Right lobe of liver (tissue), 6 donors: Measurements from ENCODE around the gene TUG1. TPM values are rescaled to one million over a fixed set of nuclear protein-coding genes. Genes with fewer than 3 reads are reported as not detected.

ENCODE experiments used
- ATAC-seq, 4 donors: fragments of 200-7000 bp; cut with Tn5 transposase; one replicate each; pipeline ENCODE4 v1.9.1; 2020; ENCODE audit warnings: mild to moderate bottlenecking in 4 of 4, moderate library complexity in 4 of 4
- DNase-seq, 3 donors: peaks; one replicate each; pipeline ENCODE4 v3.0.0-alpha.2; 2020
- H3K27ac ChIP-seq, 3 donors: fragments of 200-600 bp; one replicate each; pipeline ENCODE4 v1.8.0; 2022
- H3K27me3 ChIP-seq, 2 donors: fragments of 200-600 bp; one replicate each; pipeline ENCODE4 v1.8.0; 2022
- H3K36me3 ChIP-seq, 4 donors: fragments of 200-600 bp; sonication (generic) in 1 of 4; one replicate each; pipeline versions ENCODE4 v1.5.1 to v1.8.0; 2017 to 2022; ENCODE audit warnings: control low read depth in 1 of 4
- H3K4me1 ChIP-seq, 4 donors: fragments of 200-600 bp; sonication (generic) in 1 of 4; one replicate each; pipeline versions ENCODE4 v1.5.1 to v1.8.0; 2017 to 2022; ENCODE audit warnings: control low read depth in 1 of 4
- H3K4me3 ChIP-seq, 3 donors: fragments of 200-600 bp; one replicate each; pipeline ENCODE4 v1.8.0; 2022
- H3K9me3 ChIP-seq, 4 donors: fragments of 200-600 bp; sonication (generic) in 1 of 4; one replicate each; pipeline versions ENCODE4 v1.5.1 to v1.8.0; 2017 to 2022; ENCODE audit warnings: control low read depth in 1 of 4
- CTCF ChIP-seq, 4 donors: fragments of 200-600 bp in 3 of 4; fragments of 450-650 bp in 1 of 4; IDR thresholded peaks; one replicate each; pipeline versions ENCODE4 v1.5.1 to v1.8.0; 2016 to 2022; ENCODE audit warnings: antibody characterized with exemption in 4 of 4, mild to moderate bottlenecking in 2 of 4
- POLR2A ChIP-seq: fragments of 450-650 bp; IDR thresholded peaks from one replicate; pipeline ENCODE4 v1.6.1; 2017; ENCODE audit warnings: antibody characterized with exemption, mild to moderate bottlenecking
- WGBS: methylation state at CpG from one replicate; pipeline ENCODE4 v1.1.6; 2018; ENCODE audit warnings: low coverage, low lambda C conversion rate; ENCODE audit not compliant: insufficient coverage; ENCODE audit errors: missing lambda C conversion rate; 5-methylcytosine and 5-hydroxymethylcytosine counted together
- intact Hi-C, 2 donors: fragments of 100-400 bp; cut with DNase I; formaldehyde crosslinking; loops; one replicate each; pipeline versions ENCODE4 v1.11.2 to v1.14.1; 2022
- total RNA-seq, 6 experiments: library from RNA; depleted of rRNA in 2 of 6; stranded (reverse); fragments of >200 nt in 2 of 6; fragmentation: NEBNext Ultra II Directional in 3 of 6; extraction: Animal tissue kit (Norgen Biotek cat#: 25700) in 3 of 6; gene quantifications; one replicate each; pipeline versions ENCODE4 v1.1.0 to v1.2.4, GENCODE V29; 2016 to 2023
- donor health status: DM: no; HTN: yes; CAD: no.
- donor health status: DM: no; HTN: no; CAD: no.
- donor health status: DM: no; HTN: no; CAD: no.
- donor health status: DM: no; HTN: yes; CAD: no.
- donor health status: DM: no; HTN: yes; CAD: no.

Gene TUG1
- total RNA-seq, 6 experiments from 2014 or later = 20.0 to 28.1 (median 22.7) TPM

- Histone ChIP-seq H3K4me1 (no peaks in the 10 kb centered on the region), H3K36me3 (peaks cover 0 to 66% (median 26%) of the 10 kb centered on the region in 4 donors), H3K27me3 (no peaks in the 10 kb centered on the region), H3K27ac (no peak overlapping the region), H3K4me3 (no peak overlapping the region), H3K9me3 (no peaks in the 10 kb centered on the region)
- ATAC-seq (no peak), DNase-seq (no peak)
- TF ChIP-seq POLR2A (no peak), CTCF (IDR thresholded peaks at IDR 0.05) (no peak)
- intact Hi-C loops = loop anchor here (10.0 kb wide), 2 partner anchors 164 to 304 kb away; no protein-coding TSS in a partner anchor
- 100% methylated on average over 1 of the region's 6 CpGs for WGBS
Observed at GRCh38 chr22:30928401-30928800, 40.7 kb upstream of the TUG1 start.

GRCh38 chr22:30930228-30930627, 38.8 kb upstream of the TUG1 start:
- H3K36me3 ChIP-seq = peaks cover 0 to 85% (median 40%) of the 10 kb centered on the region in 4 donors
- WGBS = 100% methylated on average over 2 of the region's 3 CpGs

GRCh38 chr22:30931541-30932300, 37.3 kb upstream of the TUG1 start:
- TF ChIP-seq POLR2A = no peak
- 100% methylated on average over 4 of the region's 4 CpGs for WGBS
- DNase-seq (no peak), ATAC-seq (no peak)
- Histone ChIP-seq H3K27ac (no peak overlapping the region), H3K9me3 (no peaks in the 10 kb centered on the region), H3K36me3 (peaks cover 0 to 97% (median 50%) of the 10 kb centered on the region in 4 donors), H3K27me3 (no peaks in the 10 kb centered on the region), H3K4me1 (no peaks in the 10 kb centered on the region), H3K4me3 (no peak overlapping the region)
- intact Hi-C loops = no loop called here

More at GRCh38 chr22:30930228-30930627, 38.8 kb upstream of the TUG1 start:
- DNase-seq (no peak), ATAC-seq (no peak)
- no peak for TF ChIP-seq POLR2A
- TF ChIP-seq CTCF (IDR thresholded peaks at IDR 0.05) = no peak
- no peaks in the 10 kb centered on the region for H3K9me3 ChIP-seq
- no peak overlapping the region for H3K4me3 ChIP-seq
- H3K27me3 ChIP-seq = no peaks in the 10 kb centered on the region
- no peak overlapping the region for H3K27ac ChIP-seq
- intact Hi-C loops = no loop called here
- no peaks in the 10 kb centered on the region for H3K4me1 ChIP-seq

GRCh38 chr22:30932661-30933060, 36.4 kb upstream of the TUG1 start:
- no peaks in the 10 kb centered on the region for H3K27me3 ChIP-seq
- no peak overlapping the region for H3K27ac ChIP-seq
- intact Hi-C loops = no loop called here
- WGBS = 86% methylated on average over 6 of the region's 16 CpGs
- DNase-seq = no peak
- ATAC-seq = no peak
- no peak overlapping the region for H3K4me3 ChIP-seq
- TF ChIP-seq POLR2A = no peak
- TF ChIP-seq CTCF (IDR thresholded peaks at IDR 0.05) = no peak
- H3K4me1 ChIP-seq = no peaks in the 10 kb centered on the region
- peaks cover 0 to 97% (median 50%) of the 10 kb centered on the region in 4 donors for H3K36me3 ChIP-seq
- H3K9me3 ChIP-seq = no peaks in the 10 kb centered on the region

DNA sequence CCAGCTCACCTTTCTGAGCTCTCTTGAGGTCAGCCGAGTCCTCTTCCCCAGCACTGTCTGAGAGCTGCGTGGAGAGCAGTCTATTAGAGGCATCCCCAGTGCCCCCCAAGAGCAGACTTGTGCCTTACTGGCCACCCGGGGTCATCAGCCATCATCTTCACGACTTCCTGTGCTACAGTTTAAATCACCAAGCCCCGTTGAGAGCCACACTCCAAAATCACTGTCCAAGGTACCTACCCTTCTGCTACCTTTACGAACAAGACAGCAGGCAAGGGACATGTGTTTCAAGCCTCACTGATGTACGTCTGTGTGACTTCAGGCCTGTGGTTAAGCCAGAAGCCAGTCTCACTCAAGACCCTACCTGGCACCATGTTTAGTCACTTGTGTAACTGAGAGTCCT, 35.6 kb upstream of the TUG1 start:
- H3K27ac ChIP-seq = no peak overlapping the region
- DNase-seq = no peak
- TF ChIP-seq POLR2A (no peak), CTCF (IDR thresholded peaks at IDR 0.05) (no peak)
- no peak for ATAC-seq
- H3K4me3 ChIP-seq = no peak overlapping the region
- 78% methylated on average over 6 of the region's 7 CpGs for WGBS
- intact Hi-C loops = no loop called here
- H3K9me3 ChIP-seq = no peaks in the 10 kb centered on the region
- H3K27me3 ChIP-seq = no peaks in the 10 kb centered on the region
- peaks cover 0 to 97% (median 53%) of the 10 kb centered on the region in 4 donors for H3K36me3 ChIP-seq
- no peaks in the 10 kb centered on the region for H3K4me1 ChIP-seq
